Activated CD4-positive, alpha-beta T cell treated with anti-CD3 and anti-CD28 coated beads for 36 hours (primary cell): ENCODE results near the gene JAM3. TPM values are rescaled to one million over a fixed set of nuclear protein-coding genes. Genes with fewer than 3 reads are reported as not detected.
"Not testable (repeated sequence)": the region's sequence is repeated elsewhere in the genome, so short reads cannot be mapped to it uniquely, and the experiment has no call there.

Experiments
- ATAC-seq: fragments of 200-7000 bp; cut with Tn5 transposase; one replicate; pipeline ENCODE4 v1.10.0; 2021; ENCODE audit warnings: mild to moderate bottlenecking, moderate library complexity
- CTCF ChIA-PET: fragments of 350-600 bp; sonication (Branson Sonifier 250); formaldehyde crosslinking; loops from one replicate; lab custom pipeline; 2021; ENCODE audit warnings: antibody characterized with exemption; lab: Charles Lee
- POLR2A ChIA-PET: fragments of 350-600 bp; sonication (Branson Sonifier 250); formaldehyde crosslinking; loops from one replicate; lab custom pipeline; 2021; ENCODE audit warnings: antibody characterized with exemption, inconsistent platforms; lab: Charles Lee
- DNase-seq: peaks from one replicate; pipeline ENCODE4 v3.0.0-alpha.2; 2020
- H3K27ac Mint-ChIP-seq: one replicate; pipeline ENCODE4 v1.8.0; 2021; ENCODE audit warnings: mixed read lengths
- H3K27me3 Mint-ChIP-seq: one replicate; pipeline ENCODE4 v1.8.0; 2021; ENCODE audit warnings: mixed read lengths
- H3K36me3 Mint-ChIP-seq: one replicate; pipeline ENCODE4 v1.8.0; 2021; ENCODE audit warnings: low read depth, mixed read lengths
- H3K4me1 Mint-ChIP-seq: one replicate; pipeline ENCODE4 v1.8.0; 2021; ENCODE audit warnings: mixed read lengths
- H3K4me3 Mint-ChIP-seq: one replicate; pipeline ENCODE4 v1.8.0; 2021; ENCODE audit warnings: mild to moderate bottlenecking, moderate library complexity, mixed read lengths
- H3K9me3 Mint-ChIP-seq: one replicate; pipeline ENCODE4 v1.8.0; 2021; ENCODE audit warnings: low read depth, mixed read lengths
- intact Hi-C, 2 experiments: fragments of 100-400 bp; cut with DNase I in 1 of 2; cut with micrococcal nuclease in 1 of 2; formaldehyde crosslinking; loops; one replicate each; pipeline versions ENCODE4 v1.14.2 to v1.15.1; 2022 to 2024; cut with DNase I, micrococcal nuclease
- total RNA-seq, 2 experiments: library from RNA; stranded (reverse); gene quantifications; one replicate each; pipeline ENCODE4 v1.2.3, GENCODE V29; 2021

Gene JAM3
- total RNA-seq, 2 experiments from 2014 or later, result 15.3 to 17.5 TPM

- POLR2A ChIA-PET, DNase-seq, H3K36me3 Mint-ChIP-seq, H3K9me3 Mint-ChIP-seq, H3K4me1 Mint-ChIP-seq, CTCF ChIA-PET, H3K4me3 Mint-ChIP-seq, H3K27ac Mint-ChIP-seq, ATAC-seq, H3K27me3 Mint-ChIP-seq, intact Hi-C loops: not testable (repeated sequence)
These were observed 44.9 kb downstream of the JAM3 start for GRCh38 chr11:134113787-134114186.

DNA sequence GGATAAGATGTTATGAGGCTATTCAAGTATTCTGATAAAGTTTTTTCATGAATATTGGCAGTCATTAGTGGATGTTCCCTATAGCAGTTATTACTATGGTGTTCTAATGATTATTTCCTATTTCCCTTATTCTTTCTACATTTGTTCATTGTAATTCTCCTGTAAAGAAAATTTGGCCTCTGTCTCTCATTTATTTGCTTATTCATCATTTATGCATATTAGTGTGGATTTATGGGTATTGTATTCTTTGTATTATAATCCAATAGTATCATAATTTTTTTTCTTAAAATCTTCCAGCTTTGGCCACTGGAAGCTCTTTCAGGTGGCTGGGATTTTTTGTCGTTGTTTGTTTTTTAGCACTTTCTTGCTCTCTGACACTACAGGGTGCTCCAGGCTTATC, 47.3 kb downstream of the JAM3 start:
- ATAC-seq (no peak), DNase-seq (no peak)
- H3K27ac Mint-ChIP-seq, result no peak overlapping the region
- intact Hi-C loops, result no loop called here
- no peaks in the 10 kb centered on the region for H3K9me3 Mint-ChIP-seq
- peaks cover 3% of the 10 kb centered on the region for H3K27me3 Mint-ChIP-seq
- H3K4me3 Mint-ChIP-seq, result no peak overlapping the region
- ChIA-PET CTCF (interaction anchor here (1.6 kb wide), 1 partner anchor 66 kb away, joined by 3 read pairs; no protein-coding TSS in a partner anchor), POLR2A (no interaction called here)
- H3K36me3 Mint-ChIP-seq, result peaks cover 2% of the 10 kb centered on the region
- H3K4me1 Mint-ChIP-seq, result peaks cover 5% of the 10 kb centered on the region

DNA sequence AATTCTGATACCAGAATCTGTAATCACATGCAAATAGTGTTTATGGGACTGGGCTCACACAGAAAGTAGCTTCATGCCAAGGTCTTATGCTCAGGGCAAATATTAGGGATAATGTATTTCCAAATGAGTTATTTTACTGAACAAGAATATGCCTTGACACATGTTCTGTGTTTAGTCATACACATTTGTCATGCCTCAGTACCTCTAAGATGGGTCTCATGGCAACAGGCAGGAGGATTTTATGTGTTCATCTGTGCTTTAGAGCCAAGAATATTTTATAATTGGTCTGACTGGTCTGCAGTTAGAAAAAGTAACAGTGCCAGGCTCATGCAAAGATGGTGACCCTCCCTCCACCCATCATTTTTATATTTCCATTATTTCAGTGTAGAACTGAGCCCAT, 49.1 kb downstream of the JAM3 start:
- Mint-ChIP-seq H3K9me3 (no peaks in the 10 kb centered on the region), H3K27me3 (peaks cover 5% of the 10 kb centered on the region), H3K4me3 (no peak overlapping the region), H3K27ac (no peak overlapping the region), H3K4me1 (peaks cover 5% of the 10 kb centered on the region), H3K36me3 (no peaks in the 10 kb centered on the region)
- ChIA-PET POLR2A (interaction anchor here (0.6 kb wide), 1 partner anchor 34 kb away, joined by 3 read pairs; no protein-coding TSS in a partner anchor), CTCF (interaction anchor here (1.1 to 1.6 kb wide), 3 partner anchors 17 to 88 kb away, joined by 3 read pairs; no protein-coding TSS in a partner anchor)
- DNase-seq, result no peak
- no peak for ATAC-seq
- intact Hi-C loops, result no loop called here

GRCh38 chr11:134119094-134119493, 50.2 kb downstream of the JAM3 start:
- H3K27ac Mint-ChIP-seq, result no peak overlapping the region
- no peaks in the 10 kb centered on the region for H3K9me3 Mint-ChIP-seq
- H3K36me3 Mint-ChIP-seq, result peaks cover 3% of the 10 kb centered on the region
- peaks cover 8% of the 10 kb centered on the region for H3K4me1 Mint-ChIP-seq
- ChIA-PET POLR2A (no interaction called here), CTCF (interaction anchor here (1.2 kb wide), 1 partner anchor 191 kb away, joined by 4 read pairs; no protein-coding TSS in a partner anchor)
- intact Hi-C loops, result no loop called here
- DNase-seq (peak; percentile 10), ATAC-seq (peak; percentile 65)
- H3K4me3 Mint-ChIP-seq, result no peak overlapping the region
- peaks cover 14% of the 10 kb centered on the region for H3K27me3 Mint-ChIP-seq

- Mint-ChIP-seq H3K4me3 (no peak overlapping the region), H3K27ac (no peak overlapping the region), H3K27me3 (peaks cover 20% of the 10 kb centered on the region), H3K9me3 (no peaks in the 10 kb centered on the region), H3K4me1 (peaks cover 13% of the 10 kb centered on the region), H3K36me3 (peaks cover 5% of the 10 kb centered on the region)
- ChIA-PET POLR2A (no interaction called here), CTCF (interaction anchor here (1.1 kb wide), 1 partner anchor 11 kb away, joined by 3 read pairs; no protein-coding TSS in a partner anchor)
- DNase-seq (no peak), ATAC-seq (no peak)
- intact Hi-C loops, result no loop called here
These were observed 51.4 kb downstream of the JAM3 start for GRCh38 chr11:134120143-134120850.

- Mint-ChIP-seq H3K36me3 (peaks cover 5% of the 10 kb centered on the region), H3K4me3 (no peak overlapping the region), H3K4me1 (peaks cover 19% of the 10 kb centered on the region), H3K9me3 (no peaks in the 10 kb centered on the region), H3K27me3 (peaks cover 26% of the 10 kb centered on the region), H3K27ac (no peak overlapping the region)
- intact Hi-C loops, result no loop called here
- ATAC-seq (no peak), DNase-seq (no peak)
- CTCF ChIA-PET, result interaction anchor here (1.1 kb wide), 1 partner anchor 11 kb away, joined by 3 read pairs; no protein-coding TSS in a partner anchor
- POLR2A ChIA-PET, result no interaction called here
These were observed 52.2 kb downstream of the JAM3 start for GRCh38 chr11:134120921-134121526.

GRCh38 chr11:134124660-134125451, 56.0 kb downstream of the JAM3 start:
- POLR2A ChIA-PET, result no interaction called here
- intact Hi-C loops, result no loop called here
- H3K4me1 Mint-ChIP-seq, result peaks cover 19% of the 10 kb centered on the region
- CTCF ChIA-PET, result interaction anchor here (0.7 to 1.6 kb wide), 6 partner anchors 11 to 446 kb away, joined by 3 to 4 read pairs (median 3); no protein-coding TSS in a partner anchor
- ATAC-seq (peak; percentile 45), DNase-seq (peak; percentile 43)
- no peak overlapping the region for H3K27ac Mint-ChIP-seq
- no peaks in the 10 kb centered on the region for H3K9me3 Mint-ChIP-seq
- peak overlapping the region; percentile 32 for H3K4me3 Mint-ChIP-seq
- peaks cover 23% of the 10 kb centered on the region for H3K27me3 Mint-ChIP-seq
- H3K36me3 Mint-ChIP-seq, result peaks cover 7% of the 10 kb centered on the region

GRCh38 chr11:134125507-134125906, 56.6 kb downstream of the JAM3 start:
- no peak for DNase-seq
- intact Hi-C loops, result no loop called here
- H3K9me3 Mint-ChIP-seq, result peaks cover 2% of the 10 kb centered on the region
- H3K27ac Mint-ChIP-seq, result no peak overlapping the region
- ChIA-PET CTCF (interaction anchor here (1.1 to 1.6 kb wide), 4 partner anchors 9 to 27 kb away, joined by 3 to 4 read pairs (median 3); no protein-coding TSS in a partner anchor), POLR2A (no interaction called here)
- peaks cover 23% of the 10 kb centered on the region for H3K27me3 Mint-ChIP-seq
- ATAC-seq, result no peak
- peaks cover 7% of the 10 kb centered on the region for H3K36me3 Mint-ChIP-seq
- peaks cover 19% of the 10 kb centered on the region for H3K4me1 Mint-ChIP-seq
- H3K4me3 Mint-ChIP-seq, result no peak overlapping the region

GRCh38 chr11:134126217-134126822, 57.4 kb downstream of the JAM3 start:
- Mint-ChIP-seq H3K36me3 (peaks cover 8% of the 10 kb centered on the region), H3K4me3 (no peak overlapping the region), H3K4me1 (peaks cover 19% of the 10 kb centered on the region), H3K27ac (no peak overlapping the region), H3K27me3 (peaks cover 23% of the 10 kb centered on the region), H3K9me3 (peaks cover 9% of the 10 kb centered on the region)
- ATAC-seq (peak; percentile 87), DNase-seq (peak; percentile 33)
- CTCF ChIA-PET, result interaction anchor here (1.1 to 1.7 kb wide), 4 partner anchors 8 to 76 kb away, joined by 3 to 7 read pairs (median 4); no protein-coding TSS in a partner anchor
- intact Hi-C loops, result no loop called here
- POLR2A ChIA-PET, result no interaction called here

DNA sequence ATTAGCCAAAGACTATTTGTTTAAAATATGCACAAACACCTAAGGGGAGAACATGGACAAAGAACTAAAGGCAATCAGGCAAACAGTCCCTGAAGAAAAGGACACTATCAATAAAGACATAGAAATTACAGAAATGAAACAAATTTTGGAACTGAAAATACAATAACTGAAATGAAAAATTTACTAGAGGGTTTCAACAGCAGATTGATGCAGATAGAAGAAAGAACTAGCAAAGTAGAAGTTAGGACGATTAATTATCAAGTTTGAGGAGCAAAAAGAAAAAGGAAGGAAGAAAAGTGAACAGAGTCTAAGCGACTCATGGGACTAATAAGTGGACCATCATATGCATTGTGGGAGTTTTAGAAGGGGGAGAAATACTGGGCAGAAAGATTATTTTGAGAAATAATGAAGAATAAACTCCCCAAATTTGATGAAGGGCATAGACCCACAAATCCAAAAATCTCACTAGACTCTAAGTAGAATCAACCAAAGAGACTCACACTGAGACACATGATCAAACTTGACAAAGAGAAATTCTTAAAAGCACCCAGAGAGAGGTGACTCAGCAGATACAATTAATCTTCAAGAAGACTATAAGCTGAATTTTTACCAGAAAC, 62.9 kb downstream of the JAM3 start:
- intact Hi-C loops, result no loop called here
- Mint-ChIP-seq H3K4me3 (no peak overlapping the region), H3K36me3 (peaks cover 20% of the 10 kb centered on the region), H3K9me3 (peaks cover 26% of the 10 kb centered on the region), H3K27ac (no peak overlapping the region), H3K27me3 (no peaks in the 10 kb centered on the region), H3K4me1 (no peaks in the 10 kb centered on the region)
- ATAC-seq, result no peak
- CTCF ChIA-PET, result no interaction called here
- POLR2A ChIA-PET, result no interaction called here
- no peak for DNase-seq
